MM.1S (cell line): ENCODE results near the gene SLCO4A1.

Experiments used
- DNase-seq: peaks from one replicate; pipeline ENCODE4 v3.0.0-alpha.2; 2015
- H2AFZ ChIP-seq: fragments of 300-600 bp; sonication (generic); 2 replicates; pipeline ENCODE4 v1.6.0; 2016; ENCODE audit warnings: antibody characterized with exemption, low read length
- H3F3A ChIP-seq: fragments of 300-600 bp; sonication (generic); 2 replicates; pipeline ENCODE4 v1.6.1; 2016; ENCODE audit warnings: mild to moderate bottlenecking, antibody characterized with exemption, low read length, moderate library complexity, mixed read lengths; ENCODE audit not compliant: insufficient read depth
- H3K27ac ChIP-seq: fragments of 300-600 bp; sonication (generic); 2 replicates; pipeline ENCODE4 v1.5.1; 2016; ENCODE audit warnings: mild to moderate bottlenecking, low read length
- H3K27me3 ChIP-seq: fragments of 300-600 bp; sonication (generic); replicated peaks from 2 replicates; pipeline ENCODE4 v1.6.0; 2016; ENCODE audit warnings: low read length; ENCODE audit not compliant: insufficient read depth
- H3K36me3 ChIP-seq: fragments of 300-600 bp; sonication (generic); replicated peaks from 2 replicates; pipeline ENCODE4 v1.6.1; 2016; ENCODE audit warnings: mild to moderate bottlenecking, low read length, mixed read lengths; ENCODE audit not compliant: insufficient read depth
- H3K4me1 ChIP-seq: fragments of 300-600 bp; sonication (generic); 2 replicates; pipeline ENCODE4 v1.6.1; 2016; ENCODE audit warnings: low read length, mixed read lengths
- H3K4me2 ChIP-seq: fragments of 300-600 bp; sonication (generic); 2 replicates; pipeline ENCODE4 v1.6.0; 2016; ENCODE audit warnings: low read depth, low read length
- H3K4me3 ChIP-seq: fragments of 300-600 bp; sonication (generic); 2 replicates; pipeline ENCODE4 v1.5.1; 2016; ENCODE audit warnings: low read length, mixed read lengths
- H3K79me2 ChIP-seq: fragments of 300-600 bp; sonication (generic); 2 replicates; pipeline ENCODE4 v1.6.1; 2016; ENCODE audit warnings: mixed run types, low read length, mixed read lengths
- H3K9ac ChIP-seq: fragments of 300-600 bp; sonication (generic); 2 replicates; pipeline ENCODE4 v1.6.1; 2016; ENCODE audit warnings: low read length, mixed read lengths
- H3K9me2 ChIP-seq: fragments of 300-600 bp; sonication (generic); replicated peaks from 2 replicates; pipeline ENCODE4 v1.6.1; 2016; ENCODE audit warnings: mild to moderate bottlenecking, low read length, mixed read lengths; ENCODE audit not compliant: insufficient read depth
- H3K9me3 ChIP-seq: fragments of 300-600 bp; sonication (generic); replicated peaks from 2 replicates; pipeline ENCODE4 v1.6.1; 2016; ENCODE audit warnings: mild to moderate bottlenecking, low read length, mixed read lengths; ENCODE audit not compliant: insufficient read depth
- H4K20me1 ChIP-seq: fragments of 300-600 bp; sonication (generic); 2 replicates; pipeline ENCODE4 v1.6.1; 2016; ENCODE audit warnings: mild to moderate bottlenecking, low read length, moderate library complexity, mixed read lengths; ENCODE audit not compliant: insufficient read depth
- EZH2 ChIP-seq: fragments of 300-600 bp; sonication (generic); optimal IDR thresholded peaks from 2 replicates; pipeline ENCODE3; 2017; ENCODE audit warnings: low read depth, mild to moderate bottlenecking, antibody characterized with exemption, low read length, mixed read lengths
- EZH2phosphoT487 ChIP-seq: fragments of 300-600 bp; sonication (generic); IDR thresholded peaks from 2 replicates; pipeline ENCODE4 v1.6.1; 2018; ENCODE audit warnings: antibody characterized with exemption, low read length
- TF ChIP-seq, protein P1 (sequence below): fragments of 300-600 bp; sonication (generic); IDR thresholded peaks from 2 replicates; pipeline ENCODE4 v1.5.1; 2016; ENCODE audit warnings: antibody characterized with exemption, low read length, mixed read lengths

SLCO4A1 gene

DNA sequence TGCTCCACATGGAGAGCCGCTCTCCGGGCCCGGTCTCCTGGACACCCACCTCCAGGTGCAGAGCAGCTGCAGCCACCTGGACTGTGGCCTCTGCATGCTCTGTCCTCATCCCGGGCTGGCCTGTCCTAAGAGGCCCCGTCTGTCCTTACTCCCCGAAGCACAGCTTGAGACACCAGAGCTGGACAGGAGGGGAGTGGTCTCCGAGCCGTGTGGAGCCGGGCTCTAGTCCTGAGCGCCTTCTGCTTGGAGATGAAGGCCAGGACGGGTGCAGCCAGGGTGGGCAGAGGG lies 59.7 kb downstream of the SLCO4A1 start:
- Histone ChIP-seq H4K20me1 (no peaks in the 10 kb centered on the region), H3K4me3 (no peak overlapping the region), H2AFZ (no peak overlapping the region), H3F3A (no peaks in the 10 kb centered on the region), H3K4me1 (no peaks in the 10 kb centered on the region), H3K79me2 (no peaks in the 10 kb centered on the region), H3K9me3 (no peaks in the 10 kb centered on the region), H3K36me3 (no peaks in the 10 kb centered on the region), H3K4me2 (no peak overlapping the region), H3K9ac (no peak overlapping the region), H3K9me2 (no peaks in the 10 kb centered on the region), H3K27ac (no peak overlapping the region), H3K27me3 (peaks cover 100% of the 10 kb centered on the region)
- no peak for DNase-seq
- TF ChIP-seq, protein P1, sequence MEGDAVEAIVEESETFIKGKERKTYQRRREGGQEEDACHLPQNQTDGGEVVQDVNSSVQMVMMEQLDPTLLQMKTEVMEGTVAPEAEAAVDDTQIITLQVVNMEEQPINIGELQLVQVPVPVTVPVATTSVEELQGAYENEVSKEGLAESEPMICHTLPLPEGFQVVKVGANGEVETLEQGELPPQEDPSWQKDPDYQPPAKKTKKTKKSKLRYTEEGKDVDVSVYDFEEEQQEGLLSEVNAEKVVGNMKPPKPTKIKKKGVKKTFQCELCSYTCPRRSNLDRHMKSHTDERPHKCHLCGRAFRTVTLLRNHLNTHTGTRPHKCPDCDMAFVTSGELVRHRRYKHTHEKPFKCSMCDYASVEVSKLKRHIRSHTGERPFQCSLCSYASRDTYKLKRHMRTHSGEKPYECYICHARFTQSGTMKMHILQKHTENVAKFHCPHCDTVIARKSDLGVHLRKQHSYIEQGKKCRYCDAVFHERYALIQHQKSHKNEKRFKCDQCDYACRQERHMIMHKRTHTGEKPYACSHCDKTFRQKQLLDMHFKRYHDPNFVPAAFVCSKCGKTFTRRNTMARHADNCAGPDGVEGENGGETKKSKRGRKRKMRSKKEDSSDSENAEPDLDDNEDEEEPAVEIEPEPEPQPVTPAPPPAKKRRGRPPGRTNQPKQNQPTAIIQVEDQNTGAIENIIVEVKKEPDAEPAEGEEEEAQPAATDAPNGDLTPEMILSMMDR, result no peak
- no peak for TF ChIP-seq EZH2
- no peak for TF ChIP-seq EZH2phosphoT487

- Histone ChIP-seq H3K4me1 (no peaks in the 10 kb centered on the region), H2AFZ (no peak overlapping the region), H3K36me3 (no peaks in the 10 kb centered on the region), H3K4me3 (no peak overlapping the region), H3K27ac (no peak overlapping the region), H4K20me1 (no peaks in the 10 kb centered on the region), H3K9ac (no peak overlapping the region), H3K9me3 (no peaks in the 10 kb centered on the region), H3F3A (no peaks in the 10 kb centered on the region), H3K27me3 (peaks cover 100% of the 10 kb centered on the region), H3K9me2 (no peaks in the 10 kb centered on the region), H3K79me2 (no peaks in the 10 kb centered on the region), H3K4me2 (no peak overlapping the region)
- no peak for DNase-seq
- TF ChIP-seq EZH2 (no peak), EZH2phosphoT487 (no peak)
- TF ChIP-seq, protein P1, result no peak
Measured at GRCh38 chr20:62702895-62703852, 60.9 kb downstream of the SLCO4A1 start.

GRCh38 chr20:62703853-62704228 lies 61.5 kb downstream of the SLCO4A1 start:
- no peaks in the 10 kb centered on the region for H3K36me3 ChIP-seq
- peaks cover 97% of the 10 kb centered on the region for H3K27me3 ChIP-seq
- no peak for DNase-seq
- TF ChIP-seq, protein P1, result no peak
- TF ChIP-seq EZH2phosphoT487 (no peak), EZH2 (no peak)
- no peaks in the 10 kb centered on the region for H3K79me2 ChIP-seq
- H3K4me1 ChIP-seq, result no peaks in the 10 kb centered on the region
- H3K9ac ChIP-seq, result no peak overlapping the region
- no peaks in the 10 kb centered on the region for H4K20me1 ChIP-seq
- H3K4me2 ChIP-seq, result no peak overlapping the region
- no peak overlapping the region for H3K4me3 ChIP-seq
- H3K27ac ChIP-seq, result no peak overlapping the region
- H3K9me2 ChIP-seq, result no peaks in the 10 kb centered on the region
- no peaks in the 10 kb centered on the region for H3K9me3 ChIP-seq
- H3F3A ChIP-seq, result no peaks in the 10 kb centered on the region
- no peak overlapping the region for H2AFZ ChIP-seq
